Keratinocyte (primary cell): ENCODE results near the gene COMT. TPM values are rescaled to one million over a fixed set of nuclear protein-coding genes. Genes with fewer than 3 reads are reported as not detected.

Experiments
- DNase-seq: peaks from one replicate; pipeline ENCODE4 v3.0.0-alpha.2; 2011; ENCODE audit warnings: low read depth, missing footprints, low spot score
- FAIRE-seq: peaks from 2 replicates; lab custom pipeline; 2011; peaks lifted over from hg19 to GRCh38; lab: Jason Lieb, UNC
- H2AFZ ChIP-seq: 2 replicates; pipeline ENCODE4 v1.6.0; 2012; ENCODE audit warnings: low read length, control low read depth, inconsistent platforms; ENCODE audit not compliant: control insufficient read depth
- H3K27ac ChIP-seq: 2 replicates; pipeline ENCODE4 v1.5.1; 2011; ENCODE audit warnings: low read length; ENCODE audit not compliant: control insufficient read depth, insufficient read depth
- H3K27me3 ChIP-seq: 3 replicates; pipeline ENCODE4 v1.6.0; 2011; ENCODE audit warnings: low read length; ENCODE audit not compliant: control insufficient read depth, insufficient read depth; ENCODE audit errors: extremely low read depth
- H3K36me3 ChIP-seq, 2 experiments: 2 replicates in 1 of 2; 3 replicates in 1 of 2; pipeline ENCODE4 v1.5.1; 2011; ENCODE audit warnings: low read length in 2 of 2, mild to moderate bottlenecking in 1 of 2; ENCODE audit not compliant: control insufficient read depth in 2 of 2, insufficient read depth in 2 of 2; ENCODE audit errors: extremely low read depth in 1 of 2
- H3K4me1 ChIP-seq: 3 replicates; pipeline ENCODE4 v1.5.1; 2011; ENCODE audit warnings: low read length; ENCODE audit not compliant: control insufficient read depth, insufficient read depth; ENCODE audit errors: extremely low read depth
- H3K4me2 ChIP-seq: 3 replicates; pipeline ENCODE4 v1.6.0; 2011; ENCODE audit warnings: low read depth, low read length; ENCODE audit not compliant: control insufficient read depth, insufficient read depth; ENCODE audit errors: extremely low read depth
- H3K4me3 ChIP-seq, 3 experiments: fragments of 200-600 bp in 1 of 3; sonication (generic) in 1 of 3; 2 replicates in 2 of 3; 3 replicates in 1 of 3; pipeline ENCODE4 v1.5.1; 2011 to 2016; ENCODE audit warnings: low read length in 3 of 3, mild to moderate bottlenecking in 3 of 3, control low read depth in 2 of 3, inconsistent platforms in 1 of 3, low read depth in 1 of 3, mixed read lengths in 1 of 3, mixed run types in 1 of 3, moderate library complexity in 1 of 3; ENCODE audit not compliant: control insufficient read depth in 2 of 3, insufficient read depth in 2 of 3; ENCODE audit errors: extremely low read depth in 1 of 3
- H3K79me2 ChIP-seq: 2 replicates; pipeline ENCODE4 v1.6.0; 2012; ENCODE audit warnings: low read length; ENCODE audit not compliant: control insufficient read depth, insufficient read depth
- H3K9ac ChIP-seq: 3 replicates; pipeline ENCODE4 v1.6.0; 2011; ENCODE audit warnings: low read length; ENCODE audit not compliant: control insufficient read depth, insufficient read depth; ENCODE audit errors: extremely low read depth
- H3K9me1 ChIP-seq: 3 replicates; pipeline ENCODE4 v1.6.0; 2011; ENCODE audit warnings: low read length; ENCODE audit not compliant: control insufficient read depth, insufficient read depth; ENCODE audit errors: extremely low read depth
- H3K9me3 ChIP-seq: 2 replicates; pipeline ENCODE4 v1.5.1; 2012; ENCODE audit warnings: low read depth, low read length; ENCODE audit not compliant: control insufficient read depth
- H4K20me1 ChIP-seq: 3 replicates; pipeline ENCODE4 v1.6.0; 2011; ENCODE audit warnings: low read length; ENCODE audit not compliant: control insufficient read depth, insufficient read depth; ENCODE audit errors: extremely low read depth
- CTCF ChIP-seq, 3 experiments: IDR thresholded peaks in 1 of 3; conservative IDR thresholded peaks in 1 of 3; optimal IDR thresholded peaks in 1 of 3; 2 replicates in 2 of 3; 3 replicates in 1 of 3; pipeline versions ENCODE3 to v1.5.1; 2011; ENCODE audit warnings: low read length in 3 of 3, mild to moderate bottlenecking in 3 of 3, moderate library complexity in 2 of 3, control low read depth in 1 of 3, inconsistent platforms in 1 of 3; ENCODE audit not compliant: insufficient read depth in 2 of 3; ENCODE audit errors: extremely low read depth in 1 of 3
- EZH2 ChIP-seq: IDR thresholded peaks from one replicate; pipeline ENCODE4 v1.6.1; 2012; ENCODE audit warnings: inconsistent platforms, mild to moderate bottlenecking, low read length, moderate library complexity
- dilution Hi-C: fragments of 300-500 bp; cut with MboI; formaldehyde crosslinking; loops from one replicate; pipeline ENCODE4 v1.7.0; 2020; ENCODE audit warnings: low sequenced_read_pairs; ENCODE audit not compliant: extremely low pct_ligation_motif_present
- polyA plus RNA-seq, 5 experiments: library from polyadenylated mRNA; depleted of rRNA in 3 of 5; stranded (reverse) in 3 of 5; stranded (forward) in 1 of 5; unstranded in 1 of 5; fragments of >200 nt; gene quantifications; 1 replicate in 1 of 5; 2 replicates in 3 of 5; 3 replicates in 1 of 5; pipeline versions ENCODE4 v1.2.1 to v1.2.3, GENCODE V29; 2011 to 2012; ENCODE audit warnings: missing spikeins in 2 of 5, low read depth in 1 of 5, low replicate concordance in 1 of 5

COMT gene
- polyA plus RNA-seq, 1 donor (not counting 4 experiments of a cell fraction or from before 2014, with no cell fraction given), result 139 TPM

DNA sequence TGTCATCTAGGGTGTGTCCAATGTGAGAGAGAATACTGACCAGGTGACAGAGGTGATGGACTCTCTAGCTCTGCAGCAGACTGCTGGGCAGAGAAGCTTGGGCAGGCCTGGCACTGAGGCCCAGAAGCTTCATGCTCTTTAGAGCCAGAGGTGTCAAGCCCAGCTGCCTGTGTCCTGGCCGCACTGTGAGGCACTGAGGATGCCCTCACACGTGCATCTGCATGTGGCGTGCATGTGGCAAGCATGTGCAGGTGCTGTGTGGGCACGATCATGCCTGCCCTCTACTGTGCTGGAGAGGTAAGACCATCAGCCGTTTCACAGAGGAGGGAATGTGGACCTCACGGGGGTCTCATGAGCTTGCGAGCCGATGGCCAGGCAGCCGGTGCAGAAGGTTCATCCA is 15.9 kb downstream of the COMT start:
- Histone ChIP-seq H2AFZ (no peak overlapping the region), H3K27ac (no peak overlapping the region), H3K9ac (no peak overlapping the region), H3K4me2 (no peak overlapping the region), H3K9me3 (no peaks in the 10 kb centered on the region), H3K9me1 (no peaks in the 10 kb centered on the region), H4K20me1 (peaks cover 4% of the 10 kb centered on the region), H3K4me1 (peaks cover 30% of the 10 kb centered on the region), H3K79me2 (peaks cover 2% of the 10 kb centered on the region), H3K4me3 (no peak overlapping the region), H3K36me3 (peaks cover 3 to 5% of the 10 kb centered on the region in 2 experiments), H3K27me3 (no peaks in the 10 kb centered on the region)
- DNase-seq, result no peak
- no peak for TF ChIP-seq EZH2
- peak in 2 of 3 experiments; percentile 11 to 39 for TF ChIP-seq CTCF (optimal IDR thresholded peaks at IDR 0.05 in 1 of 3, IDR thresholded peaks at IDR 0.05 in 1 of 3, conservative IDR thresholded peaks at IDR 0.05 in 1 of 3; ENCODE audit: extremely low read depth in 1 of 3, insufficient read depth in 2 of 3, low read length in 3 of 3)
- no peak for FAIRE-seq
- dilution Hi-C loops, result no loop called here

DNA sequence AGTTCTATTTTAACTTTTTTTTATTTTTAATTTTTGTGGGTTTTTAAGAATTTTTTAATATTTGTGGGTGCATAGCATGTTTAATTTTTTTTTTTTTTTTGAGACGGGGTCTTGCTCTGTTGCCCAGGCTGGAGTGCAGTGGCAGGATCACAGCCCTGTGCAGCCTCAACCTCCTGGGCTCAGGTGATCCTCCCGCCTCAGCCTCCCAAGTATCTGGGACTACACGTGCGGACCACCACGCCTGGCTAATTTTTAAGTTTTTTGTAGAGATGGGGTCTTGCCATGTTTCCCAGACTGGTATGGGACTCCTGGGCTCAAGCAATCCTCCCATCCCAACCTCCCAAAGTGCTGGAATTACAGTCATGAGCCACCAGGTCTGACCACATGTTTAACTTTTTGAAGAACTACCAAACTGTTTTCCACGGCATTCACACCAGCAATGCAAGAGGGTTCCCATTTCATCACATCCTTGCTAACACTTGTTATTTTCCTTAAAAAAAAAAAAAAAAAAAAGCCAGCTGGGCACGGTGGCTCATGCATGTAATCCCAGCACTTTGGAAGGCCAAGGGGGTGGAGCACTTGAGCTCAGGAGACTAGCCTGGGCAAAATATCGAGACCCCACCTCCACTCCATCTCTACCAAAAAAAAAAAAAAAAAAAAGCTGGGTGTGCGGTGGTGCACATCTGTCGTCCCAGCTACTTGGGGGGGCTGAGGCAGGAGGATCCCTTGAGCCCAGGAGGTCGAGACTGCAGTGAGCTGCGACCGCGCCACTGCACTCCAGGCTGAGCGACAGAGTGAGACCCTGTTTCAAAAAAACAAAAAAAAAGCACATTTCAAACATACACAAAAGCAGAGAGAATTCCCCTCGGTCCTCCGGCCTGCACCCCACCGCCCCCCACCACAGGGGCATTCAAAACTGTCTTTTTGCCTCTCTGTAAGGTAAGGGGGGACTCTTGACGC is 16.8 kb downstream of the COMT start:
- FAIRE-seq (no peak), DNase-seq (no peak)
- no peak overlapping the region for H3K27ac ChIP-seq
- H3K27me3 ChIP-seq, result no peaks in the 10 kb centered on the region
- H3K4me2 ChIP-seq, result peak overlapping the region; percentile 18
- H2AFZ ChIP-seq, result no peak overlapping the region
- H3K79me2 ChIP-seq, result peaks cover 3% of the 10 kb centered on the region
- no peaks in the 10 kb centered on the region for H3K9me1 ChIP-seq
- no peak overlapping the region for H3K9ac ChIP-seq
- peaks cover 4% of the 10 kb centered on the region for H4K20me1 ChIP-seq
- dilution Hi-C loops, result no loop called here
- H3K9me3 ChIP-seq, result no peaks in the 10 kb centered on the region
- H3K4me1 ChIP-seq, result peaks cover 38% of the 10 kb centered on the region
- no peak for TF ChIP-seq EZH2
- no peak for TF ChIP-seq CTCF (optimal IDR thresholded peaks at IDR 0.05 in 1 of 3, IDR thresholded peaks at IDR 0.05 in 1 of 3, conservative IDR thresholded peaks at IDR 0.05 in 1 of 3; ENCODE audit: extremely low read depth in 1 of 3, insufficient read depth in 2 of 3, low read length in 3 of 3)
- H3K4me3 ChIP-seq, result no peak overlapping the region
- H3K36me3 ChIP-seq, result peaks cover 3 to 5% of the 10 kb centered on the region in 2 experiments
